Endodermal cell (in vitro differentiated cells): ENCODE results near the gene PREX1. TPM values are rescaled to one million over a fixed set of nuclear protein-coding genes. Genes with fewer than 3 reads are reported as not detected.

Experiments
- DNase-seq: peaks from one replicate; pipeline ENCODE4 v3.0.0-alpha.2; 2017
- H3K27ac ChIP-seq: 2 replicates; pipeline ENCODE4 v1.5.1; 2013; ENCODE audit warnings: mild to moderate bottlenecking, low read depth, low read length, moderate library complexity
- H3K27me3 ChIP-seq: 2 replicates; pipeline ENCODE4 v1.6.1; 2013; ENCODE audit warnings: mild to moderate bottlenecking, low read length, moderate library complexity; ENCODE audit not compliant: insufficient read depth, control insufficient read depth, poor library complexity, severe bottlenecking
- H3K36me3 ChIP-seq: 2 replicates; pipeline ENCODE4 v1.7.0; 2013; ENCODE audit warnings: mild to moderate bottlenecking, low read length, moderate library complexity; ENCODE audit not compliant: control insufficient read depth, insufficient read depth
- H3K4me1 ChIP-seq: one replicate; pipeline ENCODE4 v1.7.0; 2013; ENCODE audit warnings: low read length; ENCODE audit not compliant: control insufficient read depth, insufficient read depth
- H3K4me3 ChIP-seq: 2 replicates; pipeline ENCODE4 v1.5.1; 2013; ENCODE audit warnings: mild to moderate bottlenecking, low read length, moderate library complexity
- H3K9ac ChIP-seq: 2 replicates; pipeline ENCODE4 v1.6.1; 2013; ENCODE audit warnings: mild to moderate bottlenecking, low read length, moderate library complexity; ENCODE audit not compliant: poor library complexity, severe bottlenecking; ENCODE audit errors: extremely low read depth
- H3K9me3 ChIP-seq: 2 replicates; pipeline ENCODE4 v1.6.1; 2013; ENCODE audit warnings: mild to moderate bottlenecking, low read length, moderate library complexity; ENCODE audit not compliant: control insufficient read depth
- H3K27ac Mint-ChIP-seq: 2 replicates; pipeline ENCODE4 v1.8.0; 2020; ENCODE audit warnings: mixed read lengths
- H3K27me3 Mint-ChIP-seq: 2 replicates; pipeline ENCODE4 v1.8.0; 2021; ENCODE audit warnings: mild to moderate bottlenecking, mixed read lengths; ENCODE audit not compliant: insufficient read depth
- H3K36me3 Mint-ChIP-seq: 2 replicates; pipeline ENCODE4 v1.8.0; 2020; ENCODE audit warnings: low read depth, mixed read lengths
- H3K4me1 Mint-ChIP-seq: 2 replicates; pipeline ENCODE4 v1.8.0; 2020; ENCODE audit warnings: mixed read lengths
- H3K4me3 Mint-ChIP-seq: 2 replicates; pipeline ENCODE4 v1.8.0; 2020; ENCODE audit warnings: mild to moderate bottlenecking, moderate library complexity, mixed read lengths
- H3K9me3 Mint-ChIP-seq: 2 replicates; pipeline ENCODE4 v1.8.0; 2020; ENCODE audit warnings: mild to moderate bottlenecking, mixed read lengths
- WGBS, 2 experiments: methylation state at CpG; one replicate each; pipeline versions ENCODE4 v1.1.5 to v1.1.7; 2013; ENCODE audit warnings: missing lambda C conversion rate in 2 of 2, mixed read lengths in 1 of 2; ENCODE audit not compliant: insufficient coverage in 1 of 2, insufficient read length in 1 of 2; 5-methylcytosine and 5-hydroxymethylcytosine counted together
- total RNA-seq, 2 donors: library from RNA; stranded (reverse); fragmentation: NEBNext Ultra II Directional in 1 of 2; extraction: Animal tissue kit (Norgen Biotek cat#: 25700) in 1 of 2; gene quantifications; 2 replicates in 1 of 2; 3 replicates in 1 of 2; pipeline ENCODE4 v1.2.1, GENCODE V29; 2021
- TF ChIP-seq, protein P1 (sequence below): fragments of 200-600 bp; sonication (generic); conservative IDR thresholded peaks from 2 replicates; pipeline ENCODE4 v1.5.0; 2021; ENCODE audit warnings: antibody characterized with exemption, mild to moderate bottlenecking

PREX1 gene
- total RNA-seq, 2 donors from 2014 or later = 65.3 to 70.5 TPM

DNA sequence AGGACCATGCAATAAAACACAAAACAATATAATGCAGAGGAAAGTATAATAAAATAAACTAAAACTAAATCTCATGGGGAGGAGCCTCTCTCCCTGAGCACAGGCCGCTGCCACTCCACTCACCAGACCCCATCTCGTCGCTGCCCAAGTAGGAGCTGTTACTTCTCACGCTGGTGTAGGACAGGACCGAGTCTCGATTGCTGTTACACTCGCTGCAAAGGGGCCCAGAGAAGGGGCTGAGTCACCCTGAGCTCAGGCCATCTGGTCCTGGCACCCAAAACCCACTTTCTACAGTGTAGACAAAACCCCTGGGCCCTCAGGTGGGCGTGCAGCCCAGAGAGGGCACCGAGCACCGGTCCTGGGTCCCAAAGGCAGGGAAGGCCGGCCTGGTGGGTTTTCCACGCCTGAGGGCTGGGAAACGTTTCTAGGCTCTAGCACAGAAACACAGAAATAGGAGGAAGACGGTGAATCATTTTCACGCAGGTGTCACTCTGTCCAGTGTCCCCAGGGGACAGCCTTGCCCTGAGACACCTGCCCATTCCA is 183.4 kb downstream of the PREX1 start:
- H3K27me3 Mint-ChIP-seq = no peaks in the 10 kb centered on the region
- Histone ChIP-seq H3K27me3 (no peaks in the 10 kb centered on the region), H3K36me3 (peaks cover 75% of the 10 kb centered on the region), H3K9me3 (no peaks in the 10 kb centered on the region), H3K4me3 (no peak overlapping the region), H3K27ac (no peak overlapping the region), H3K9ac (no peak overlapping the region), H3K4me1 (no peaks in the 10 kb centered on the region)
- peaks cover 73% of the 10 kb centered on the region for H3K36me3 Mint-ChIP-seq
- H3K4me3 Mint-ChIP-seq = no peak overlapping the region
- H3K4me1 Mint-ChIP-seq = no peaks in the 10 kb centered on the region
- TF ChIP-seq, protein P1, sequence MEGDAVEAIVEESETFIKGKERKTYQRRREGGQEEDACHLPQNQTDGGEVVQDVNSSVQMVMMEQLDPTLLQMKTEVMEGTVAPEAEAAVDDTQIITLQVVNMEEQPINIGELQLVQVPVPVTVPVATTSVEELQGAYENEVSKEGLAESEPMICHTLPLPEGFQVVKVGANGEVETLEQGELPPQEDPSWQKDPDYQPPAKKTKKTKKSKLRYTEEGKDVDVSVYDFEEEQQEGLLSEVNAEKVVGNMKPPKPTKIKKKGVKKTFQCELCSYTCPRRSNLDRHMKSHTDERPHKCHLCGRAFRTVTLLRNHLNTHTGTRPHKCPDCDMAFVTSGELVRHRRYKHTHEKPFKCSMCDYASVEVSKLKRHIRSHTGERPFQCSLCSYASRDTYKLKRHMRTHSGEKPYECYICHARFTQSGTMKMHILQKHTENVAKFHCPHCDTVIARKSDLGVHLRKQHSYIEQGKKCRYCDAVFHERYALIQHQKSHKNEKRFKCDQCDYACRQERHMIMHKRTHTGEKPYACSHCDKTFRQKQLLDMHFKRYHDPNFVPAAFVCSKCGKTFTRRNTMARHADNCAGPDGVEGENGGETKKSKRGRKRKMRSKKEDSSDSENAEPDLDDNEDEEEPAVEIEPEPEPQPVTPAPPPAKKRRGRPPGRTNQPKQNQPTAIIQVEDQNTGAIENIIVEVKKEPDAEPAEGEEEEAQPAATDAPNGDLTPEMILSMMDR = no peak
- no peaks in the 10 kb centered on the region for H3K9me3 Mint-ChIP-seq
- WGBS, 2 experiments = 97% methylated on average over 11 to 15 of the region's 15 CpGs
- no peak for DNase-seq
- no peak overlapping the region for H3K27ac Mint-ChIP-seq

DNA sequence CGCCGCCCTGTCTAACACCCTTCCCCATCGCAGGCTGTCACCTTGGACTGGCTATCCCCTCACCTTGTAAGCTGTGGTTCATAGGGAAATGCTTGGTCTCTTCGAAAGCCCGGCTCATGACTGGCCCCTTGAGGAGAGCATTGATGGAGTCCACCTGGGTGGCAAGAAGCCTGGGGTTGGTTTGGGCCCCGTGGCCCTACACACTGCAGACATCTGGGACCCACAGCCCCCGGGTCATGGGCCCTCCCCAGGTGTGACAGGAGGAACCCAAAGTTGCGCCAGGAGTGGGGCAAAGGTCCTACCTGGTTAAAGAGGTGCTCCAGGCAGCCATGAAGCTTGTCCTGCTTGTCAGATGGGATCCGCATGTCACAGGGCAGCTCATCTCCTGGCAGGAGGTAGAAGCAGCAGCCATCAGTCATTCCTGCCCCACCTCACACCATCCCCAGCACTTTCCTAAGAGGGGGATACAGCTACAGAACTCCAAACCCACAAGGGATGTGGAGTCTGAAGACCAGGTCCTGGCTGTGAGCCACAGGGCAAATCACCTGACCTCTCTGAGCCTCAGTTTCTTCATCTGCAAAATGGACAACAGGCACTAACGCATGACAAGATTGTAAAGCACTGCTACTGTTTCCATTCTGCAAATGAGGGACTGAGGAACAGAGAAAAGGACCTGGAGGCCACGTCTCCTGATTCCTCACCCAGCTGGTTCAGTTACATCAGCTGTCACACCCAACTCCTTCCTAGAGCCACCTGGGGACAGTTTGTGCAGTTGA is 185.5 kb downstream of the PREX1 start:
- no peaks in the 10 kb centered on the region for H3K4me1 Mint-ChIP-seq
- TF ChIP-seq, protein P1 = no peak
- Histone ChIP-seq H3K4me3 (no peak overlapping the region), H3K9ac (no peak overlapping the region), H3K4me1 (no peaks in the 10 kb centered on the region), H3K9me3 (no peaks in the 10 kb centered on the region), H3K27me3 (no peaks in the 10 kb centered on the region), H3K36me3 (peaks cover 69% of the 10 kb centered on the region), H3K27ac (no peak overlapping the region)
- no peak for DNase-seq
- no peaks in the 10 kb centered on the region for H3K9me3 Mint-ChIP-seq
- peaks cover 67% of the 10 kb centered on the region for H3K36me3 Mint-ChIP-seq
- WGBS, 2 experiments = 95 to 97% methylated on average over 8 to 11 of the region's 11 CpGs
- no peaks in the 10 kb centered on the region for H3K27me3 Mint-ChIP-seq
- H3K4me3 Mint-ChIP-seq = no peak overlapping the region
- H3K27ac Mint-ChIP-seq = no peak overlapping the region

DNA sequence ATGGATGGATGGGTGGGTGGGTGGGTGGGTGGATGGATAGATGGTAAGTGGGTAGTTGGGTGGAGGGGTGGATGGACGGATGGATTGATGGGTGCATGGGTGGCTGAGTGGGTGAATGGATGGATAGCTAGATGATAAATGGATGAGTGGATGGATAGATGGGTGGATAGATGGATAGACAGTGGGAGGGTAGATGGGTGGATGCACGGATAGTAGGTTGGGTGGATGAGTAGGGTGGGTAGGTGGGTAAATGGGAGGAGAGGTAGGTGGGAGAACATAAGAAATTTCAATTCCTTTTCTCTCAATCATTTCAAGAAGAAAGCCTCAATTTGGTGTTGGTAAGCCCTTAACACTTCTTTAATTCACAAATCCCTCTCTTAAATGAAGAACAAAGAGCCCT is 186.9 kb downstream of the PREX1 start:
- Histone ChIP-seq H3K27me3 (no peaks in the 10 kb centered on the region), H3K36me3 (peaks cover 58% of the 10 kb centered on the region), H3K4me3 (no peak overlapping the region), H3K9ac (no peak overlapping the region), H3K9me3 (no peaks in the 10 kb centered on the region), H3K27ac (no peak overlapping the region), H3K4me1 (no peaks in the 10 kb centered on the region)
- WGBS, 2 experiments = 88% methylated on average over 2 of the region's 2 CpGs; no CpG with 5 or more reads in 1 of the 2 experiments
- Mint-ChIP-seq H3K4me3 (no peak overlapping the region), H3K4me1 (no peaks in the 10 kb centered on the region), H3K27ac (no peak overlapping the region), H3K27me3 (no peaks in the 10 kb centered on the region), H3K9me3 (no peaks in the 10 kb centered on the region), H3K36me3 (peaks cover 60% of the 10 kb centered on the region)
- TF ChIP-seq, protein P1 = no peak
- no peak for DNase-seq
